Activated T-cell treated with anti-CD3 and anti-CD28 coated beads, Interleukin-2, amount 50 U/mL, for 1 hour (primary cell): ENCODE data around the gene LRRC47.

Experiments used
- DNase-seq: peaks from one replicate; pipeline ENCODE4 v3.0.0-alpha.2; 2020

LRRC47 gene

GRCh38 chr1:3746389-3746829, 49.9 kb downstream of the LRRC47 start:
- DNase-seq: no peak

- DNase-seq: no peak
Measured at GRCh38 chr1:3745590-3746381, 50.5 kb downstream of the LRRC47 start.

DNA sequence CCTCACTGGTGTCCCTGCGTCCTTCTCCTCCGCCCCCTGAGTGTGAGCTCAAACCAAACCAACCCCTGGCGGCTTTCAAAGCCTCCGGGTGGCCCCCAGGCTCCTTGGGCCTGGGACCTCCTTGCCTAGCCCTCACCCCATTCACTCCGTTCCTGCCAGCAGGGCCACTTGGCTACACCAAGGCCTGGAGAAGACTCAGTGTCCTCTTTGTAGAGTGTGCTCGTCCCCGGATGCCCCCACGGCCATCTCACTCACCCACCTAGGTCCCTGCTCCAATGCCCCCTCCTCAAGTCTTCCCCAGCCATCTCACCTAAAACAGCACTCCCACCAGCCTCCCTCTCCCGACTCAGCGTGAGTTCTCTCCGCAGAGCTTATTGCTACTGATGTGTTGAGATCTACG, 51.2 kb downstream of the LRRC47 start:
- no peak for DNase-seq

DNA sequence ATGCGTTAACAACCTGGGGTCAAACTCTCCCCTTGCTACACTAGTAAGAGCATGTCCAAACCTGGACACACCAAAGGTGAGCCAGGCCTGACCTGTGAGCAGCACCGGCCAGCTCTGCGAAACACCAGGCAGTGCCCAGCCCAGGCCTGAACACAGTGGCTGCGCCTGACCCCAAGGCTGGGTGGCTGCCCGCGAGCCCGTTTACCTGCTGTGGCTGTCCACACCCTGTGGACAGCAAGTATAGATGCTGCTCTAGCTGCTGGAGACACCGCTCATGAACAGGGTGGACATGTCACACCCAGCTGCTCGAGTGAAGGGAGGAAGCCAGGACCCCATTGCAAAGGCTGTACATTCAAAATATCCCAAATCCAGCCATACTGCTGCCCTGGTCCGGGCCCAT, 51.7 kb downstream of the LRRC47 start:
- no peak for DNase-seq

- no peak for DNase-seq
Measured at GRCh38 chr1:3743826-3744225, 52.5 kb downstream of the LRRC47 start.

DNA sequence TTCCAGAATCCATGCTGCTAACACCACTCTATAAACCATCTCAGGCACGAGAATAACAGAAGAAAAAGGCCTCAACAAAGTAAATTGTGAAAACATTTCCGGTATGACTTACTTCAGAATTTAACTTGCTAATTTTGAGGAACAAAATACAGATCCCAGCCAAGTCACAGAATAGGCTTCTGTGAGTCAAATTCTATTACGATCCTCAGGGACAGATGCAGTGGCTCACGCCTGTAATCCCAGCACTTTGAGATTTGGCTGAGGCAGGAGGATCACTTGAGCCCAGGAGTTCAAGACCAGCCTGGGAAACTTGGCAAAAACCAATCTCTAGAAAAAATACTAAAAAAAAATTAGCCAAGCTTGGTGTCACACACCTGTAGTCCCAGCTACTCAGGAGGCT, 52.9 kb downstream of the LRRC47 start:
- DNase-seq: no peak

DNA sequence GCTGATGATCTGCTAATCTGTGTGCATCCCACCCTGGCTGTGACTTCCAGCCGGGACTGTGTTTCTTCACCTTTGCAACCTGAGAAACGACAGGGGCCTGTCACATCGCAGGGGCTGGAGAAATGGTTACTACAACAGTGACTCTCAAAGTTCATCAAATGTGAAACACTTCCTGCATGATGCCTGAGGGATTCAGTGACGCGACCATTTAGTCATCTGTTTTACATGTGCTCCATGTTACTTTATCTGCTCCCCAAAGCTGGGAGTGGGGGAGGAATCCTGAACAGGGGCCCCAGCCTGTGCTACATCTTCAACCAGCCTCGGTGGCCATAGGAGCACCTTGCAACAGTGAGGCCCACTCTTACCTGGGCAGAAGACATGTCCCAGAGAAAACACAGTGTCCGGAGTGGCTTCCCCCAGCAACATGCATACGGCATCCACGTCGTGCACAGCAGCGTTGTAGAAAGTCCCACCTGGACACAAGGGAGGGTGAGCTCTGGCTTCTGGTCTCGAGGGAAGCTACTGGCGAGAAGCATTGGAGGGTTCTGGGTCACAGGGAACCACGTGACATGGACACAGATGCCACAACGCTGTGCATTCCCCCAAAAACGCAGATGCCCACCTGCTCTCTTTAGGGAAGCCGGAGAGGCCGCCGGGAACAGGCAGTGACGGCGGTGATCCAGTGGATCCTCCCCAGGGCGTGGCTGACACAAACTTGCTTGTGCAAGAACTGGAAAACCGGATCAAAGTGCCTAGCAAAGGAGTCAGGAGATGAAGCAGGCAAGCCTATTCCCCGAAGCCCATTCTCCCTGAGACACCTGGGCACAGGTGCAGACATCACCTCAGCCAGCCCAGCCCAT, 53.6 kb downstream of the LRRC47 start:
- DNase-seq: no peak

DNA sequence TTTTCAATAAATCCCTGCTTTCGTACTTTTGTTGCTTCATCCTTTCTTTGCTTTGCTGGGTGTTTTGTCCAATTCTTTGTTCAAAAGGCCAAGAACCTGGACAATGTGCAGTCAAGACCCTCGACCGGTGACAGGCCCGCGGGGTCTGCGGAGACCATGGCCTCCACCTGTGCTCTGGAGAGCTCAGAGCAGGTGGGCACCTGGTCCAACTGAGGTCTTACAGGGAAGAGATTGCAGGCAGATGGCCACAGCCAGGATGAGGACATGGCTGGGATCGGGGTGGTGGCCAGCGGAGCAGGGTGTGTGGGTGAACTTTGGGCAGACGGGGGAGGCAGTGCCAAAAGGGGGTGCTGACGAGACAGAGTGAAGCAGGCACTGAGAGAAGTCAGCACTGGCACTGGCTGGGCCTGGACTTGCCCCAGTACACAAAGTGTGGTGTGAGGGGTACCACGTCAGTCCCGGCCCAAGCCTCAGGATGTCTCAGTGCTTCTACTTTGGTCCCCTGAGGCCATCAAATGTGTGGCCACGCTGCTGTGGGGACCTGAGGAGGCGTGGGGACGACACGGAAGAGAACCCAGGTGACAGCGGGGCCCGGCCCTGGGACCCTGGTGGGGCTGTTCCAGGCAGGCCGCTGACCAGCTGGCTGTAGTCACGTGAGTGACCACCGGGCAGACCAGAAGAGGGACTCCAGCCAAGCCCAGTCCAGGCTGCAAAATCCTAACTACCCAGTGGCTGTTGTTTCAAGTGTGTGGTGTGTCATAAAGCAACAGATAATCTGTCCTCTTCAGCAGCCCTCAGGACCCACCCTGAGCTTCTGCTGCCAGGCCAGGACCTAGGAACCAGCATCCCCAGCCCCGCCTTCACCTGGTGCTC, 54.5 kb downstream of the LRRC47 start:
- DNase-seq: no peak

- DNase-seq: no peak
Measured at GRCh38 chr1:3740752-3741151, 55.5 kb downstream of the LRRC47 start.

- DNase-seq: no peak
Measured at GRCh38 chr1:3740042-3740441, 56.3 kb downstream of the LRRC47 start.

GRCh38 chr1:3738943-3739342, 57.4 kb downstream of the LRRC47 start:
- no peak for DNase-seq

DNA sequence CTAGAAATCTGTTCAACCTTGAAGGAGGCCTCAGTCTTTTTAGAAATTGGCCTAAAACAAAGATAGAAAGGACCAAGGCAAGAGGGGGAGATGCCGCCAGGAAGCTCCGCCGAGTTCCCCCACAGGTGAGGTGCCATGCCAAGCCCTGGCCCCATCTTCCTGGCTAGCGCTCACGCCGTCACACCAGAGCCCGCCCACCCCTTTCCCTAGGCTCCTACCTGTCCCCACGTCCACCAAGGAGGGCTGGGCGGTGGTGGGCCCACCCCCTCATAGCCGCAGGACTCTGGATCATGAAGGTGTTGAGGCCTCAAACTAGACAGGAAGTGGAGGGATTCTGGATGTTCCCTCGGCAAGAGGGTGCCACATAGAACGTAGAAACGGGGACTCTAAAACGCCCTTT, 59.6 kb downstream of the LRRC47 start:
- no peak for DNase-seq

DNA sequence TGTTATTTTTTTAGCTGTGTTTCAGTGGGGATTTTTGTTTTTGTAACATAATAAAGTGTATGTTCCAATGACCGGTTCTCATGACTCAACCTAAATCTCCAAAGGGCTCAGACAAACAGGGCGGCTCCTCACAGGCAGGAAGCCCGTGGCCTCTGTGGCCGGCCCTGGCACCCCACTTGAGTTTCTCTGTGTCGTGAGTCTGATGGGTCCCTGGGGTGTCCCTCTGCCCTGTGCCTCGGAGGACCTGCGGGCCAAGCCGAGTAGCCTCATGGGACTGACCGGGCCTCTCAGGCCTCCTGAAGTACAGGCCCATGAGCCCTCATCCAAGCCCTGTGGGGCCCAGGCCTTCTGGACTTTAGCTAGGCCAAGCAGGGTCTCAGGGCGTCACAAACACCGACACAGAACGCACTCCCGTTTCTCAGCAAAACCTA, 60.2 kb downstream of the LRRC47 start:
- no peak for DNase-seq

DNA sequence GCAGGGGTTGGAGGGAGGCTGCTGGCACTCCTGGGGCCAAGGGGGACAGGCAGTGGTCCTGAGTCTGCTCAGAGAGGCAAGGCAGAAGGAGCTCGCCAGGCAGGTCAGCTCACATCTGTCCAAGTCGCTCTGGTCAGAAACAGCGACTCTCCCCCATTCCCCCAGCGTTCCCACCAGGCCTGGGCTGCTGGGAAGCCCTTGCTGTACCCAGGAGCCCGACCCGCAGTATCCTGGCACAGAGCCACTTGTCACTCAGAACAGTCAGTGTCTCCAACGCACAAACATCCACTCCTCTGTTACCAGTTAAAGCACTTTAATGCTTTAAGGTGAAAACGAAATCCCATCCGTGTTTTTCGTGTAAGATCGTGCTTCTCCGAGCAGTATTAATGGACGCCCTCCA, 60.6 kb downstream of the LRRC47 start:
- no peak for DNase-seq

DNA sequence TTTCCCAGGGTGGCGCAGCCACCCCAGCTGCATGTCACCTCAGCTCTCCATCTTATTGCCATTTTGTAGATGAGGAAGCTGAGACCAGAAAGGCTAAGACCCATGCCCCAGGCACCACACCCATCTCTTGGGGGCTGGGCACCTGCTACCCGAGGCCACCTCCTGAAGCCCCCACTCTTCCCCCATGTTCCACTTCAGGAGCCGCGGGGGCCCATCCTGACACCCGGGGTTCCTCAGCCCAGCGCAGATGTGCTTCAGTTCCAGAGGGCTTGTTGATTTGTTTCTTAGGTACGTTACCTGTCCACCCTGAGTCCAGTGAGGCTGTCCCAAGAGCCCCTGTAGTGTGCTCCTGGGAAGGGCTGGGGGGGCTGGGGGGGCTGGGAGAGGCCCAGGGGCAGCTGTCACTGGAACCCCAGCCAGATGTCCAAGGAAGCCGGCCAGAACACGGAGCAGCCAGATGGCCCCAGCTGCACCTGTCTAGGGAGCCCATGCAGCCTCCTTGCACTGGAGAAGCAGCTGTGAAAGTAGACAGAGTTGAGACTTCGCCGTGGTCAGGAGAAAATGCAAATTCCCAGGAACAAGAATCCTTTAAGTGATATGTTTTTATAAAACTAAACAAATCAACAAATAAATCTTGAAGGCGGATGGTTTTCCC, 61.1 kb downstream of the LRRC47 start:
- DNase-seq: no peak

DNA sequence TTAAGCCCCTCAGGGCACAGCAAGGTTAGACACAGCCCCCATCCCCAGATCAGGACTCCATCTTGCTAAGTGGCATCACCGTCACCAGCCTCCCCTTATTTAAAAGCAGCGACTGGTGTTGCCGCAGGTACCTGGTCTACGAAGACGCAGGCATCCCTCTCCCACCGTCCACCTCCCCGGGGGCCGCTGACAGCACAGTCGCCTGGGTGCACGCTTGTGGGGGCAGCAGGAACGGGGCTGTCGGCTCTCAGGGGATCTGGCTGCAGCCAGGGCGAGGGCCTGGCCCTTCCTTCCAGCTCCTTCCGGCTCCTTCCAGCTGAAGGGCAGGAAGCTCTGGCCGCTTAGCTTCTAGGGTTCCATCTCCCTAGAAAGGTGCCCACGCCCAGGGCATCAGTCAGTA, 61.7 kb downstream of the LRRC47 start:
- no peak for DNase-seq

DNA sequence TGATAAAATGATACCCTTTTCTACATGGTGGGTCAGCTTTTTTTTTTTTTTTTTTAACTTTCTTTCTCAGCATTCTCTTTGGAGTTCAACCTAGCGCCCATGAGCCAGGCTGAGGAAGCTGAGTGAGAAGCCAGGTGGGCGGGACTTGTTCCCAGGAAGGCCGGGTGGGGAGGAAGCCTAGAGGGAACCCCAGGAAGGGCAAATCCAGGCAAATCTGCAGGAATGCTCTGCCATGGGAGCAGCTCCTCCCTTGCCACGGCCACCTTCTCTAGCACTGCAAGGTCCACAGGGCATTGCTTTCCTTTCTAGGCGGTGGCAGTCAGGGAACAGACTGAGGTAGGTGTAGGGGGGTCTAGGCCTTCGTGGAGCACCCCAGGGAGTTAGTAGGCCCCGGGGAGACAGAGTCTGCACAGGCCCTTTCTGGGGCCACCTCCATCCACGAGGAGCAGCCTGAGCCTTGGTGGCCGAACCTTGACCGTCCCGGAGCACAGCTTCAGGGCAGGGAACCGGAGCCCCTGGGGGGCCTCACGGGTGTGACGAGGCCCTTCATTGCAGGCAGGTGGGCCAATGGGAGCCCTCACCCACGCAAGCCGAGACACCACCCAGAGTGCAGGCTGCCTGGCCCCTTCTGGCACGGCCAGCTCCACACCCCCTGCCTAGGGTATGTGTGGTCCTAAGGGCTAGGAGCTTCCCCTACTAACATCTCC, 62.3 kb downstream of the LRRC47 start:
- DNase-seq: no peak

DNA sequence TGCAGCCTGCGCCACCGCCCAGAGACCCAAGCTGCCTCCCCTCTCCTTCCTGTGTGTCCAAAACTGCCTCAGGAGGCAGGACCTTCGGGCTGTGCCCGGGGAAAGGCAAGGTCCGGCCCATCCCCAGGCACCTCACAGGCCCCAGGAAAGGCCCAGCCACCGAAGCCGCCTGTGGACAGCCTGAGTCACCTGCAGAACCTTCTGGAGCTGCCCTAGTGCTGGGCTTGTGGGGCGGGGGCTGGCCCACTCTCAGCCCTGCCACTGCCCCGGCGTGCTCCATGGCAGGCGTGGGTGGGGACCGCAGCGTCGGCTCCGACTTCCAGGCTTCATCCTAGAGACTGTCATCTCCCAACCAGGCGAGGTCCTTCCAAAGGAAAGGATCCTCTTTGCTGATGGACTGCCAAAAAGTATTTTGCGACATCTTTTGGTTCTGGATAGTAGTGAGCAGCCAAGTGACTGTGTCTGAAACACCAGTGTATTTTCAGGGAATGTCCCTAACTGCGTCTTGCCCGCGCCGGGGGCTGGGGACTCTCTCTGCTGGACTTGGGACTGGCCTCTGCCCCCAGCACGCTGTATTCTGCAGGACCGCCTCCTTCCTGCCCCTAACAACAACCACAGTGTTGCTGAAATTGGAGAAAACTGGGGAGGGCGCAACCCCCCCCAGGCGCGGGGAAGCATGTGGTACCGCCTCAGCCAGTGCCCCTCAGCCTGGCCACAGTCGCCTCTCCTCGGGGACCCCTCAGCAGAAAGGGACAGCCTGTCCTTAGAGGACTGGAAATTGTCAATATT, 63.0 kb downstream of the LRRC47 start:
- no peak for DNase-seq

DNA sequence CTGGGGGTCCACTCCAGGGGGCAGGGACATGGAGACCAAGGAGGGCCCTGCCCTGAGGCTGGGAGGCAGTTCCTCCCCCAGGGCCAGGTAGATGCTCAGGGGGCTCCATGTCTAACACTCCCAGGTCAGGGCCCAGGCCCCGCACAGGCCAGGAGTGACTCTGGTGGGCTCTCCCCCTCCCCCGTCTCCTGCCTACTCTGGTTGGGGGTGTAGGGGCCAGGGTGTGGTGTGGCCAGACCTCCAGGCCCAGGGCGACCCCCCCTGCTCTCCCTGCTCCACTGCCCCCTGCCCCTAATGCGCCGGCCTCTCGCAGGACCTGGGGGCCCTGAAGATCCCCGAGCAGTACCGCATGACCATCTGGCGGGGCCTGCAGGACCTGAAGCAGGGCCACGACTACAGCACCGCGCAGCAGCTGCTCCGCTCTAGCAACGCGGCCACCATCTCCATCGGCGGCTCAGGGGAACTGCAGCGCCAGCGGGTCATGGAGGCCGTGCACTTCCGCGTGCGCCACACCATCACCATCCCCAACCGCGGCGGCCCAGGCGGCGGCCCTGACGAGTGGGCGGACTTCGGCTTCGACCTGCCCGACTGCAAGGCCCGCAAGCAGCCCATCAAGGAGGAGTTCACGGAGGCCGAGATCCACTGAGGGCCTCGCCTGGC, 63.7 kb downstream of the LRRC47 start:
- DNase-seq: no peak
